ENCODE results near the gene ELAVL2. TPM values are rescaled to one million over a fixed set of nuclear protein-coding genes. Genes with fewer than 3 reads are reported as not detected.
A peak's percentile ranks its signal among the peaks of the same experiment; 100 is the strongest.

The ELAVL2 gene
- total RNA-seq, 1 experiment from 2014 or later, result 16.3 TPM

DNA sequence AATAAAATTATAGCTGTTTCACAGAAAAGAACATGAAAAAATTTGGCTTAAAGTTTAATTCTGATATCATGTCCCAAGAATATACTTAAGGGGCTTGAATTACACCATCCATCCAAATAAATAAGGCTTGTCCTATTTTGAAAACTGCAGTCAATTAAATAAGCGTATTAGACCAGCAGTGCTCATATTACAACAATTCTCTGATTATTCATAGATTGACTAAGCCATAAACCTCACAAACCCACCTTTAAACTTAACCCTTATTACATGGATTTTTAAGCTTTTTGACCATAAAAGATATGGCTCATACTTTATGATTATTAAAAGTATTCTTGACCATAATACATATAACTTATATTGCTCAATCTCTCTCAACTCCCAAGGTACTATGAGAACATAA lies 127.9 kb downstream of the ELAVL2 start:
- CTCF ChIA-PET, result no interaction called here
- intact Hi-C loops (cut with micrococcal nuclease), result no loop called here
- Histone ChIP-seq H3K9ac (ENCODE audit: low read length) (peak overlapping the region; percentile 55), H2AFZ (ENCODE audit: low read length) (0 out of 2 replicates have a peak overlapping the region, but pooled peaks have one; percentile 5), H3K4me3 (ENCODE audit: low read length) (peak overlapping the region; percentile 13; the same call in 1 of the 2 replicates), H3K36me3 (ENCODE audit: low read depth, low read length) (no peaks in the 10 kb centered on the region), H3K4me1 (ENCODE audit: insufficient read depth, low read length) (peaks cover 50% of the 10 kb centered on the region), H3K79me2 (ENCODE audit: low read length) (peaks cover 18% of the 10 kb centered on the region), H4K20me1 (ENCODE audit: low read length) (no peaks in the 10 kb centered on the region), H3F3A (ENCODE audit: low read length, unreplicated experiment) (no peaks in the 10 kb centered on the region), H3K27ac (ENCODE audit: low read length) (peak overlapping the region; percentile 90), H3K9me2 (replicated peaks; ENCODE audit: low read length) (no peaks in the 10 kb centered on the region), H3K27me3 (ENCODE audit: low read length) (no peaks in the 10 kb centered on the region), H3K9me3 (ENCODE audit: low read length) (no peaks in the 10 kb centered on the region), H3K4me2 (ENCODE audit: low read length) (peak overlapping the region; percentile 72)
- ATAC-seq (peak; percentile 68), DNase-seq (peak; percentile 64)
- BruUV-seq (replicated peaks), result no TSS peak
- TF ChIP-seq EZH2 (IDR thresholded peaks at IDR 0.05; ENCODE audit: low read length, unreplicated experiment), result no peak
- TF ChIP-seq, protein P1, sequence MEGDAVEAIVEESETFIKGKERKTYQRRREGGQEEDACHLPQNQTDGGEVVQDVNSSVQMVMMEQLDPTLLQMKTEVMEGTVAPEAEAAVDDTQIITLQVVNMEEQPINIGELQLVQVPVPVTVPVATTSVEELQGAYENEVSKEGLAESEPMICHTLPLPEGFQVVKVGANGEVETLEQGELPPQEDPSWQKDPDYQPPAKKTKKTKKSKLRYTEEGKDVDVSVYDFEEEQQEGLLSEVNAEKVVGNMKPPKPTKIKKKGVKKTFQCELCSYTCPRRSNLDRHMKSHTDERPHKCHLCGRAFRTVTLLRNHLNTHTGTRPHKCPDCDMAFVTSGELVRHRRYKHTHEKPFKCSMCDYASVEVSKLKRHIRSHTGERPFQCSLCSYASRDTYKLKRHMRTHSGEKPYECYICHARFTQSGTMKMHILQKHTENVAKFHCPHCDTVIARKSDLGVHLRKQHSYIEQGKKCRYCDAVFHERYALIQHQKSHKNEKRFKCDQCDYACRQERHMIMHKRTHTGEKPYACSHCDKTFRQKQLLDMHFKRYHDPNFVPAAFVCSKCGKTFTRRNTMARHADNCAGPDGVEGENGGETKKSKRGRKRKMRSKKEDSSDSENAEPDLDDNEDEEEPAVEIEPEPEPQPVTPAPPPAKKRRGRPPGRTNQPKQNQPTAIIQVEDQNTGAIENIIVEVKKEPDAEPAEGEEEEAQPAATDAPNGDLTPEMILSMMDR (conservative IDR thresholded peaks at IDR 0.05; ENCODE audit: low read depth, low read length), result no peak
- no peak for TF ChIP-seq EZH2phosphoT487 (IDR thresholded peaks at IDR 0.05; ENCODE audit: borderline replicate concordance, low read length)
- POLR2A ChIA-PET (ENCODE audit: unreplicated experiment), result no interaction called here

DNA sequence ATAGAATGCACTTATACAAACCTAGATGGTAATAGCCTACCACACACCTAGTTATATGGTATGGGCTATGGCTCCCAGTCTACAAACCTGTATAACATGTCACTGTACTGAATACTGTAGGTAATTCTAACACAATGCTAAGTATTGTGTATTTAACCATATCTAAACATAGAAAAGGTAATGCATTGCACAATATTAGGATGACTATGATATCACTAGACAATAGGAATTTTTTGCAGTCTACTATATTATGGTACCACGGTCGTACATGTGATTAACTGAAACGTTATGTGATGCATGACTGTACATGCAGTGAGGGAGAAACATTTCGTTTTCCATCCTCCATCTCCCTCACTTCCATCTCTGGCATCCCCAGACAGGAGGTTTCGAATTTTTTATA lies 130.5 kb downstream of the ELAVL2 start:
- CTCF ChIA-PET, result no interaction called here
- Histone ChIP-seq H3K4me3 (ENCODE audit: low read length) (no peak overlapping the region), H3K36me3 (ENCODE audit: low read depth, low read length) (no peaks in the 10 kb centered on the region; the same call in 1 of the 2 replicates), H3K79me2 (ENCODE audit: low read length) (peaks cover 11% of the 10 kb centered on the region), H3K9ac (ENCODE audit: low read length) (no peak overlapping the region), H2AFZ (ENCODE audit: low read length) (no peak overlapping the region), H4K20me1 (ENCODE audit: low read length) (no peaks in the 10 kb centered on the region), H3K4me1 (ENCODE audit: insufficient read depth, low read length) (peaks cover 31% of the 10 kb centered on the region), H3F3A (ENCODE audit: low read length, unreplicated experiment) (no peaks in the 10 kb centered on the region), H3K9me3 (ENCODE audit: low read length) (no peaks in the 10 kb centered on the region), H3K4me2 (ENCODE audit: low read length) (no peak overlapping the region), H3K27ac (ENCODE audit: low read length) (no peak overlapping the region), H3K9me2 (replicated peaks; ENCODE audit: low read length) (no peaks in the 10 kb centered on the region), H3K27me3 (ENCODE audit: low read length) (no peaks in the 10 kb centered on the region)
- ATAC-seq, result no peak
- POLR2A ChIA-PET (ENCODE audit: unreplicated experiment), result no interaction called here
- intact Hi-C loops (cut with micrococcal nuclease), result no loop called here
- DNase-seq, result no peak
- TF ChIP-seq, protein P1 (conservative IDR thresholded peaks at IDR 0.05; ENCODE audit: low read depth, low read length), result no peak
- TF ChIP-seq EZH2 (IDR thresholded peaks at IDR 0.05; ENCODE audit: low read length, unreplicated experiment) (no peak), EZH2phosphoT487 (IDR thresholded peaks at IDR 0.05; ENCODE audit: borderline replicate concordance, low read length) (no peak)
- BruUV-seq (replicated peaks), result no TSS peak

DNA sequence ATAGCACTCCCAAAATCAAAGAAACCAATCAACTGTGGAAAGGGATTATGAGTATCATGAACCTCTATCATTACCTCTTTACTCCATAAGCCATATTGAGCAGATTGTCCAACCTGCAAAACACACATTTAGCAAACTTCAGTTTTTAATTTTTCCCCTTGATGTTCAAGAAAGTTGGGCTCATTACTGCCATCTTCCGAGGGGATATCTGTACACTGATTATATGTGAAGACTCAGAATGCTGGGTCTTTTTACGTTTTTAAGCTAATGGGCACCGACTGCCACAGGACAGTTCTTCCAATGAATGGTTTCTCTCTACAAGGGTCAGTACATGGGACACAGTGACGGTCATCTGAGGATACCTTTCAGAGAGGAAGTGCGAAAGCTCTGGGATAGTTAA lies 132.7 kb downstream of the ELAVL2 start:
- no peak overlapping the region for H2AFZ ChIP-seq (ENCODE audit: low read length)
- TF ChIP-seq, protein P1 (conservative IDR thresholded peaks at IDR 0.05; ENCODE audit: low read depth, low read length), result no peak
- TF ChIP-seq EZH2 (IDR thresholded peaks at IDR 0.05; ENCODE audit: low read length, unreplicated experiment) (no peak), EZH2phosphoT487 (IDR thresholded peaks at IDR 0.05; ENCODE audit: borderline replicate concordance, low read length) (no peak)
- peaks cover 11% of the 10 kb centered on the region for H3K79me2 ChIP-seq (ENCODE audit: low read length)
- CTCF ChIA-PET, result no interaction called here
- H3K27ac ChIP-seq (ENCODE audit: low read length), result no peak overlapping the region
- no TSS peak for BruUV-seq (replicated peaks)
- no peaks in the 10 kb centered on the region for H3F3A ChIP-seq (ENCODE audit: low read length, unreplicated experiment)
- no peaks in the 10 kb centered on the region; the same call in 1 of the 2 replicates for H3K36me3 ChIP-seq (ENCODE audit: low read depth, low read length)
- POLR2A ChIA-PET (ENCODE audit: unreplicated experiment), result no interaction called here
- no peak overlapping the region for H3K9ac ChIP-seq (ENCODE audit: low read length)
- H3K9me2 ChIP-seq (replicated peaks; ENCODE audit: low read length), result no peaks in the 10 kb centered on the region
- H4K20me1 ChIP-seq (ENCODE audit: low read length), result no peaks in the 10 kb centered on the region
- H3K4me1 ChIP-seq (ENCODE audit: insufficient read depth, low read length), result peaks cover 11% of the 10 kb centered on the region
- no peak overlapping the region for H3K4me3 ChIP-seq (ENCODE audit: low read length)
- H3K4me2 ChIP-seq (ENCODE audit: low read length), result no peak overlapping the region
- H3K9me3 ChIP-seq (ENCODE audit: low read length), result no peaks in the 10 kb centered on the region
- no peak for ATAC-seq
- intact Hi-C loops (cut with micrococcal nuclease), result no loop called here
- no peaks in the 10 kb centered on the region for H3K27me3 ChIP-seq (ENCODE audit: low read length)
- DNase-seq, result no peak

Data from PC-3 (cell line).